Measurements from ENCODE around the gene JTB. TPM values are rescaled to one million over a fixed set of nuclear protein-coding genes. Genes with fewer than 3 reads are reported as not detected.
A peak's percentile ranks its signal among the peaks of the same experiment; 100 is the strongest.

Gene JTB
- total RNA-seq, 2 experiments from 2014 or later = 118 TPM

DNA sequence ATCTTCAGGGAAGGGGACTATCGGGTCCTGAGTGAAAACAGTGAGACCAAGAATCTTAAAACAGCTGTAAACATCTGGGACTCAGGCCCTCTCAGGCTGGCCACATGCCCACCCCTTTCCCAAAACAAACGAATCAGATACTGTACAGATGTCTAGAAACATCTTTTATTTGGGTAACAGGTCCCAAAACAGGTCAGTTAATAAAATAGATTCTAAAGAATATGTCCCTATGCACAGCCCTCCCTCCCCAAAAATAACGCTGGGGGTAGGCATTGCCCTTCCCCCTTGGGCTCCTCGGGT is 18.6 kb downstream of the JTB start:
- Mint-ChIP-seq H3K36me3 (peaks cover 12% of the 10 kb centered on the region), H3K27ac (peak overlapping the region; percentile 98), H3K27me3 (no peaks in the 10 kb centered on the region), H3K4me1 (peaks cover 46% of the 10 kb centered on the region), H3K4me3 (peak overlapping the region; percentile 94), H3K9me3 (no peaks in the 10 kb centered on the region)
- ATAC-seq (ENCODE audit: low read depth) (no peak), DNase-seq (no peak)
- POLR2A ChIA-PET = interaction anchor here (0.8 to 8.1 kb wide), 7 partner anchors 8 to 183 kb away, joined by 3 to 87 read pairs (median 5); partner anchors contain the start of genes CREB3L4, DENND4B, GATAD2B and JTB

- peak; percentile 86 for ATAC-seq (ENCODE audit: low read depth)
- no peaks in the 10 kb centered on the region for H3K9me3 Mint-ChIP-seq
- POLR2A ChIA-PET = interaction anchor here (0.8 to 8.1 kb wide), 10 partner anchors 9 to 183 kb away, joined by 3 to 87 read pairs (median 6); partner anchors contain the start of genes CREB3L4, DENND4B, GATAD2B and JTB
These were observed 19.1 kb downstream of the JTB start, which contains the start of gene CRTC2 for GRCh38 chr1:153958111-153958960. Gene CRTC2 (minus strand): TSS chr1:153958612. CDS start chr1:153958497, 115 bp downstream.

DNA sequence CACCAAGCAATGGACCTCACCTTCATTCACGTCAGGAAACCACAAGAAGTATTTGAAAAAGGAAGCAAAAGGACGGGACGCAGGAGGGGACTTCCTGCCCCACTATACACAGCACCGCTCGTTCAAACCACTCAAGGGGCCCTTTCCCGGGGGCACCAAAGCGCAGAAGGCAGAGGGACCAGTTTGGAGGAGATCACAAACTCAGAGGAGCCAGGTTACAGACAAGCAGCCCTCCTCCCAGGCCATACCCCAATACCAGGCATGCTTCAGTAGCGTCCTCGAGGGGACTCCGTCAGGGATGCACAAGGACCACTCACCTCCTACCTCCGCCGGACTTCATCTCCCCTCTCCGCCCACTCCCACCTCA is 19.7 kb downstream of the JTB start:
- H3K27me3 Mint-ChIP-seq = no peaks in the 10 kb centered on the region
- peak overlapping the region; percentile 94 for H3K4me3 Mint-ChIP-seq
- POLR2A ChIA-PET = interaction anchor here (0.8 to 8.1 kb wide), 8 partner anchors 9 to 35 kb away, joined by 3 to 87 read pairs (median 18); partner anchors contain the start of genes CREB3L4, DENND4B, GATAD2B and JTB
- peaks cover 45% of the 10 kb centered on the region for H3K4me1 Mint-ChIP-seq
- peak; percentile 19 for ATAC-seq (ENCODE audit: low read depth)
- H3K27ac Mint-ChIP-seq = peak overlapping the region; percentile 98
- DNase-seq = no peak
- H3K9me3 Mint-ChIP-seq = no peaks in the 10 kb centered on the region
- H3K36me3 Mint-ChIP-seq = peaks cover 16% of the 10 kb centered on the region

More at GRCh38 chr1:153958111-153958960, 19.1 kb downstream of the JTB start, which contains the start of gene CRTC2:
- Mint-ChIP-seq H3K36me3 (peaks cover 14% of the 10 kb centered on the region), H3K4me3 (peak within 1 kb of the TSS; percentile 94), H3K27me3 (no peaks in the 10 kb centered on the region), H3K27ac (peak within 1 kb of the TSS; percentile 98), H3K4me1 (peaks cover 45% of the 10 kb centered on the region)
- DNase-seq = peak; percentile 94

DNA sequence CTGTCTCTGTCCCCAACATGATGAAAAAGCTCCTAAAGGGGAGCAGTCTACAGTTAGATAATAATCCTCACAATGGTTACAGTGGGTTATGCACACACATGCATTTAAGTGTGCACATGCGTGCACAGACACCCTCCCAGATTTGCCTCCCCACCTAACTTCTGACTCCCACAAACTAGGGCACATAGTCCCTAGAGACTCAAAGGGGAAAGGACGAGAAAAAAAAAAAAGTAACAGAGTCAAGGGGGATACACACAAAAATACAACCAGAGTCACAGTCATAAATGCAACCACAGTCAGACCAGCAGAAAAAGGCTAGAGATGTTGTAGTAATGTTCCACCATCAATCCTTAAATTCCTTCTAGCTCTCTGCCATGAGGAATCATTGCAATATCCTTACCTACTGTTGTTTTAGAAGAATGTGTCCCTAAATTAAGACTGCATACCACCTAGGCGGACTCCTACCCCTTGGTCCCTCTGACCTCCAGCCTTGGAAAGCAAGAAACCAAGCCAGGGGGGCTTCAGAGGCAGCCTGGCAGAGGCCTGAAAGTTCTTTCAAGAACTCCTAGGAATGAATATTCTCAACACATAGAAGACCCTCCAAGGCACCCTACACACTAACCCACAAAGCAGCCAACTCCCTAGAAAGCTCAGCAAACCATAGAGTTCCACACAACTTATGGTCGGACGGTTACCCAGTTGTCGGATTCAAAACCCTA is 20.3 kb downstream of the JTB start:
- Mint-ChIP-seq H3K36me3 (peaks cover 19% of the 10 kb centered on the region), H3K4me1 (peaks cover 40% of the 10 kb centered on the region), H3K27me3 (no peaks in the 10 kb centered on the region), H3K27ac (peak overlapping the region; percentile 98), H3K9me3 (no peaks in the 10 kb centered on the region), H3K4me3 (peak overlapping the region; percentile 94)
- no peak for DNase-seq
- POLR2A ChIA-PET = interaction anchor here (1.2 to 8.1 kb wide), 7 partner anchors 10 to 35 kb away, joined by 3 to 87 read pairs (median 16); partner anchors contain the start of genes CREB3L4, DENND4B, GATAD2B and JTB
- ATAC-seq (ENCODE audit: low read depth) = no peak

GRCh38 chr1:153954826-153955225 is 22.6 kb downstream of the JTB start:
- Mint-ChIP-seq H3K27me3 (no peaks in the 10 kb centered on the region), H3K4me1 (peaks cover 39% of the 10 kb centered on the region), H3K27ac (no peak overlapping the region)

DNA sequence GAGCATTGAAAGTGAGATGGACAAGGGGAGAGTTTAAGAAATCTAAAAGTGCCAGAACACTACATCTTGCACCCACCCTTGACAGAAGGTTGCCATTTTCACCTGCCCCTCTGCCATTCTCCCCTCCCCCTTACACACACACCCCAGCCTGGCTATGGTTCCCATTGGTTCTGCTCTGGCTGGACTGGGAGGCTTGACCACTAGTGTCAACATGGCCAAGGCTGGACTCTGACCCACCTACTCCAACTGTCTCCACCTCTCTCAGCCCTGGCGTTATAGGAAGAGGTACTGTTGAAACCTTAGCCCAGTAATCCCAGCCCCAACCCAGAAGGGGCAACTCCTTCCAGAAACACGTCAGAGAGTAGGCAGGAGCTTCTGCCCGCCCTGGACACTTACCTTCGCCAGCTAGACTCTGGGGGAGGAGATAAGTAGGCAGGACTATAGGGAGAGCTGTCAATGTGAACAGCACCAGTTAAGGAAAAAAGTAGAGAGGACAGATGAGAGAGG is 23.6 kb downstream of the JTB start:
- ATAC-seq (ENCODE audit: low read depth) = no peak
- DNase-seq = no peak
- POLR2A ChIA-PET = interaction anchor here (1.0 to 8.1 kb wide), 5 partner anchors 9 to 72 kb away, joined by 3 to 87 read pairs (median 4); partner anchors contain the start of genes DENND4B and SLC39A1
- Mint-ChIP-seq H3K27ac (peak overlapping the region; percentile 36), H3K36me3 (peaks cover 31% of the 10 kb centered on the region), H3K4me1 (peaks cover 39% of the 10 kb centered on the region), H3K9me3 (no peaks in the 10 kb centered on the region), H3K27me3 (no peaks in the 10 kb centered on the region), H3K4me3 (no peak overlapping the region)

More at GRCh38 chr1:153954826-153955225, 22.6 kb downstream of the JTB start:
- ATAC-seq (ENCODE audit: low read depth) (no peak), DNase-seq (no peak)
- peaks cover 31% of the 10 kb centered on the region for H3K36me3 Mint-ChIP-seq
- H3K9me3 Mint-ChIP-seq = no peaks in the 10 kb centered on the region
- POLR2A ChIA-PET = interaction anchor here (1.1 to 8.1 kb wide), 5 partner anchors 8 to 73 kb away, joined by 3 to 87 read pairs (median 5); partner anchors contain the start of genes DENND4B, JTB and SLC39A1
- no peak overlapping the region for H3K4me3 Mint-ChIP-seq

- no peaks in the 10 kb centered on the region for H3K27me3 Mint-ChIP-seq
- H3K4me1 Mint-ChIP-seq = peaks cover 33% of the 10 kb centered on the region
- DNase-seq (no peak), ATAC-seq (ENCODE audit: low read depth) (no peak)
- H3K36me3 Mint-ChIP-seq = peaks cover 31% of the 10 kb centered on the region
- H3K27ac Mint-ChIP-seq = no peak overlapping the region
- POLR2A ChIA-PET = no interaction called here
- no peaks in the 10 kb centered on the region for H3K9me3 Mint-ChIP-seq
- H3K4me3 Mint-ChIP-seq = no peak overlapping the region
These were observed 25.7 kb downstream of the JTB start for GRCh38 chr1:153951801-153952200.

GRCh38 chr1:153951183-153951582 is 26.3 kb downstream of the JTB start:
- H3K4me3 Mint-ChIP-seq = no peak overlapping the region
- peaks cover 27% of the 10 kb centered on the region for H3K4me1 Mint-ChIP-seq
- peaks cover 31% of the 10 kb centered on the region for H3K36me3 Mint-ChIP-seq
- POLR2A ChIA-PET = no interaction called here
- ATAC-seq (ENCODE audit: low read depth) (no peak), DNase-seq (no peak)
- no peaks in the 10 kb centered on the region for H3K27me3 Mint-ChIP-seq
- no peaks in the 10 kb centered on the region for H3K9me3 Mint-ChIP-seq
- H3K27ac Mint-ChIP-seq = no peak overlapping the region

DNA sequence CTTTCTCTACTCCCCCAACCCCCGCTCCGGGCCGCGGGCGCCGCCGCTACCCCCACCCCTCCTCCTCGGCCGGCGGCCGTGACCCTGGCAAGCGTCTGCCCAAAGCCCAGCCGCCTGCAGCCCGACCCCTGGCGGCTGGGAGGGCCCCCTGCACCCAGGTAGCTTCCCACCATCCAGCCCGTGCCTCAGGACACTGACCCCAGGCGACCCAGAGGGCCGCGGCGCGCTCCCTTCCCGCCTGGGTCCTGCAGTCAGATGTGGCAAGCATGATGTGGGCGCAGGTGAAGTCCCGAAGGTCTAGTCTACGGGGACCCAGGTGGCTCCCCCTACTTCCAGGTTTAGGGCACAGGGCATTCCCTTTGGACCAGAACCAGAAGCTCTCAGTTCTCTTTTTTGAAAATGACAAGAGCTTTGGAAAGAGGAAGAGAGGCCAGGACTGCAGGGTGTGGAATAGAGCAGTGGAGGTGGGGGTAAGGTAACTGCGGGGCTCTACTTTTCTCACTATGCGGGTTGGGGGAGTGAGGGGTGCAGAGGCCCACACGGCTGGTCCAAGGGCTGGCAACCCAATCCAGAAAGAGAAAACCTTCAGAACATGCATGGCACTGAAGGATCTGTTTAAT is 30.7 kb downstream of the JTB start, which contains the start of gene DENND4B:
Gene DENND4B (minus strand): TSS at position 97 of the 620 bp plus-strand sequence. CDS start 2,344 bp downstream, outside the sequence.
- Mint-ChIP-seq H3K27ac (peak within 1 kb of the TSS; percentile 96), H3K27me3 (no peaks in the 10 kb centered on the region), H3K36me3 (peaks cover 27% of the 10 kb centered on the region), H3K9me3 (no peaks in the 10 kb centered on the region), H3K4me1 (peaks cover 32% of the 10 kb centered on the region), H3K4me3 (peak within 1 kb of the TSS; percentile 95)
- POLR2A ChIA-PET = interaction anchor here (0.6 to 5.5 kb wide), 20 partner anchors 10 to 325 kb away, joined by 3 to 101 read pairs (median 6); partner anchors contain the start of genes CREB3L4, CRTC2, GATAD2B and HAX1
- DNase-seq (no peak), ATAC-seq (ENCODE audit: low read depth) (peak; percentile 58)

DNA sequence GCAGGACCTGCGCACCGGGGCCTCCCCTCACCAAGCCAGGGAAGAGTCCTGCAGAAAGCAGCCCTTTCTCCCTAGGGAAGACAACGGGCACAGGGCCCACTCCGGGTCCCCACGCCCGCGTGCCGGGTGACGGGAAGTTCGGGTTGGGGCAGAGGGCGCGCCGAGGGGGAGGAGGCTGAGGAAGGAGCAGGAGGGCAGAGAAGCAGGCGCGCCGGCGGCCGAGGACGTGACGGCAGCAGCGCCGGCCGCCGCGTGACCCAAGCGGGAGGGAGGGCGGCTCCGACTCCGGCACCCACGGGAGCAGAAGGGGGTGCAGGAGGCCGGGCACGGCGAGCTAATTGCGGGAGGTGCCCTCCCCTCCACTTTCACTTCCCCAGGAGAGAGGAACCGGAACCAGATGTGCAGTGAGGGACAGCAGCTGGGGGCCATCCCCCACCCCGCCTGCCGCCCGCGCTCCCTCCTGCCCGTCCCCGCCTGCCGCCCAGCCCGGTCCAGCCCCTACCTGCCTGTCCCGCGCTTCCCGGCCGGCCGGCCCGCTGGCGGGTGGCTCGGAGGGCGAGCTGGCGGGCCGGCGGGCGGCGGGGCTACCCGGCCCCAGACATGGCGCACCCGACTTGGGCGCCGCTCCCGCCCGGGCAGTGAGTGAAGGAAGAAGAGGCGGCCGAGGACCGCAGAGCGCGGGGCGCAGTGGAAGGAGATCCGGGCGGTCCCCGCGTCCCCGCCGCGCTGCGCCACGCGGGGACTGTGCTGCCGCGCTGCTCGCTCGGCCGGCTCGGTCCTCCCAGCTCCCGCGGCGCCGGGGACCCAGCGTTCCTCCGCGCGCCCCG is 31.5 kb downstream of the JTB start:
- peaks cover 25% of the 10 kb centered on the region for H3K36me3 Mint-ChIP-seq
- POLR2A ChIA-PET = interaction anchor here (0.6 to 5.5 kb wide), 26 partner anchors 9 to 414 kb away, joined by 3 to 101 read pairs (median 4); partner anchors contain the start of genes CREB3L4, CRTC2, GATAD2B and HAX1
- no peaks in the 10 kb centered on the region for H3K9me3 Mint-ChIP-seq
- DNase-seq = peak; percentile 84
- H3K27ac Mint-ChIP-seq = peak overlapping the region; percentile 96
- H3K4me1 Mint-ChIP-seq = peaks cover 32% of the 10 kb centered on the region
- no peaks in the 10 kb centered on the region for H3K27me3 Mint-ChIP-seq
- peak; percentile 50 for ATAC-seq (ENCODE audit: low read depth)
- peak overlapping the region; percentile 95 for H3K4me3 Mint-ChIP-seq

- H3K4me1 Mint-ChIP-seq = peaks cover 24% of the 10 kb centered on the region
- DNase-seq = peak; percentile 87
- no peaks in the 10 kb centered on the region for H3K27me3 Mint-ChIP-seq
- POLR2A ChIA-PET = interaction anchor here (0.7 to 5.5 kb wide), 23 partner anchors 9 to 413 kb away, joined by 3 to 101 read pairs (median 5); partner anchors contain the start of genes CREB3L4, CRTC2, GATAD2B and HAX1
- peak overlapping the region; percentile 95 for H3K4me3 Mint-ChIP-seq
- no peaks in the 10 kb centered on the region for H3K9me3 Mint-ChIP-seq
- H3K27ac Mint-ChIP-seq = peak overlapping the region; percentile 96
- ATAC-seq (ENCODE audit: low read depth) = peak; percentile 69
- peaks cover 23% of the 10 kb centered on the region for H3K36me3 Mint-ChIP-seq
These were observed 32.2 kb downstream of the JTB start for GRCh38 chr1:153945131-153945794.
